Measurements from ENCODE around the gene UFSP1.
"Not testable (repeated sequence)": the region's sequence is repeated elsewhere in the genome, so short reads cannot be mapped to it uniquely, and the experiment has no call there.

The UFSP1 gene

DNA sequence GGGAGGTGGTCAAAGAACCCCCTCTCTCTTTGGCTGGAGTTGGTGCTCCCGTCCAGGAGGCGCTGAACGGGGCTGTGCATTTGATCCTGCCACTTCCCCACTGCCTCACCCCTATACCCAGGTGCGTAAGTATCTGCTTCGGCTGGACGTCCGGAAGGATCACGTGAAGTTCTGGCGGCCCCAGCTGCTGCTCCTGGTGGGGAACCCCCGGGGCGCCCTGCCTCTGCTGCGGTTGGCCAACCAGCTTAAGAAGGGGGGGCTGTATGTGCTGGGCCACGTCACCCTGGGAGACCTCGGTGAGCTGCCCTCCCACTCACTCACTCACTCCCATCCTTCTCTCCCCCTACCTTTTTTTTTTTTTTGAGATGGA lies 27.9 kb downstream of the UFSP1 start:
- H3K27ac Mint-ChIP-seq = no peak overlapping the region
- no peaks in the 10 kb centered on the region for H3K27me3 Mint-ChIP-seq
- H3K36me3 Mint-ChIP-seq (ENCODE audit: low read depth) = peaks cover 14% of the 10 kb centered on the region
- ATAC-seq = no peak
- H3K4me3 Mint-ChIP-seq = no peak overlapping the region
- H3K9me3 Mint-ChIP-seq = no peaks in the 10 kb centered on the region
- peaks cover 6% of the 10 kb centered on the region for H3K4me1 Mint-ChIP-seq
- DNase-seq = no peak

DNA sequence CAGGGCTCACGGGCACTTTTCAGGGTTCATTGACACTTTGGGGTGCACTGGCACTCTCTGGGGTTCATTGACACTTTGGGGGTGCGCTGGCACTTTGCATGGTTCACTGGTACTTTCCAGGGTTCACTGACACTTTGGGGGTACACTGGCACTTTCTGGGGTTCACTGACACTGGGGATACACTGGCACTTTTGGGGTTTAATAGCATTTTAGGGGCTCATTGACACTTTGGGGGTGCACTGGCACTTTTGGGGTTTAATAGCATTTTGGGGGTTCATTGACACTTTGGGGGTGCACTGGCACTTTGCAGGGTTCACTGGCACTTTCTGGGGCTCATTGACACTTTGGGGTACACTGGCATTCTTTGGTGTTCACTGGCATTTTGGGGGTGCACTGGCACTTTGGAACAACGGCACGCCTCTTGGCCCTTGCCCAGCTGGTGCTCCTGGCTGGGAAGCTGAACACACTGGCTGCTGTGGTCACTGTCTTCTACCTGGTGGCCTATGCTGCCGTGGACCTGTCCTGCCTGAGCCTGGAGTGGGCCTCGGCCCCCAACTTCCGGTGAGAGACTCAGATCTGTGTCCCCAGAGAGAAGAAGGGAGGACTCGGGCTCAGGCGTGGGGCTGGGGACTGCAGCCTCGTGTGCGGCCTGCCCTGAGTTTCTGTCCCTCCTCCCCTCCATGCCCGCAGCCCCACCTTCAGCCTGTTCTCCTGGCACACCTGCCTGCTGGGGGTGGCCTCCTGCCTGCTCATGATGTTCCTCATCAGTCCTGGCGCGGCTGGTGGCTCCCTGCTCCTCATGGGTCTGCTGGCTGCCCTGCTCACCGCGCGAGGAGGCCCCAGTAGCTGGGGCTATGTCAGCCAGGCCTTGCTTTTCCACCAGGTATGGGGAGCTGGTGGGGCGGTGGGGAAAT lies 28.6 kb downstream of the UFSP1 start:
- Mint-ChIP-seq H3K36me3 (ENCODE audit: low read depth) (peaks cover 14% of the 10 kb centered on the region), H3K27ac (no peak overlapping the region)

DNA sequence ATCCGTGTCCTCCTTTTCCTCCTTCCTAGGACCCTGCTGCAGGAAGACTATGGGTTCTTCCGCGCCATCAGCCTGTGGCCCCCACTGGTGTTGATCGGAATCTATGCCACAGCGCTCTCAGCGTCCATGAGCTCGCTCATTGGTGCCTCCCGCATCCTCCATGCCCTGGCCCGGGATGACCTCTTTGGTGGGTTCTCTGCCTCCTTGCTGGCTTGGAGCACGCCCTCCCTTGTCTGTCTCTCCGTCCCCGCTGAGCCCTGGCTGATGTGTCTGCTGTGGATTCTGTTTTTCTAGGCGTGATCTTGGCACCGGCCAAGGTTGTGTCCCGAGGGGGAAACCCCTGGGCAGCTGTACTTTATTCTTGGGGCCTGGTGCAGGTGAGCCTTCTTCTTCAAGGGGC lies 29.7 kb downstream of the UFSP1 start:
- Mint-ChIP-seq H3K4me1 (no peaks in the 10 kb centered on the region), H3K9me3 (no peaks in the 10 kb centered on the region), H3K4me3 (no peak overlapping the region), H3K36me3 (ENCODE audit: low read depth) (peaks cover 14% of the 10 kb centered on the region), H3K27me3 (no peaks in the 10 kb centered on the region), H3K27ac (no peak overlapping the region)
- no peak for ATAC-seq
- no peak for DNase-seq

More for the DNA sequence above, 28.6 kb downstream of the UFSP1 start:
- no peak for DNase-seq
- Mint-ChIP-seq H3K4me1 (peaks cover 2% of the 10 kb centered on the region), H3K27me3 (no peaks in the 10 kb centered on the region), H3K9me3 (no peaks in the 10 kb centered on the region), H3K4me3 (no peak overlapping the region)
- ATAC-seq = no peak

GRCh38 chr7:100856871-100857282 lies 32.6 kb downstream of the UFSP1 start:
- Mint-ChIP-seq H3K4me3 (no peak overlapping the region), H3K36me3 (ENCODE audit: low read depth) (peaks cover 5% of the 10 kb centered on the region), H3K27ac (no peak overlapping the region), H3K4me1 (peaks cover 9% of the 10 kb centered on the region), H3K27me3 (no peaks in the 10 kb centered on the region), H3K9me3 (no peaks in the 10 kb centered on the region)
- ATAC-seq (no peak), DNase-seq (no peak)

DNA sequence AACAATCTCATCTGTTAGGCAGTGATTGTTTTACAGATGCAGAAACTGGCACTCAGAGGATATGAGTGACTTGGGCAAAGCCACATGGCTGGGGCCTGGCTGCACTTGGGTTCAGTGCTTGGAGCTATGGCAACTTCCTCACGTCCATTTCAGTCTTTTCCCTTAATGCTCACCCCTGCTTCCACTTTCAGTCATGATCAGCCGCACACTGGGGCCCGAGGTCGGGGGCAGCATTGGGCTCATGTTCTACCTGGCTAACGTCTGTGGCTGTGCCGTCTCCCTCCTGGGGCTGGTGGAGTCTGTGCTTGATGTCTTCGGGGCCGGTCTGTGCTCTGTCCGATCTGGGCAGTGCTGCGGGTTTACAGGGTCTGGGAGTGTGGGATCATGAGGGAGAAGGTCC lies 34.0 kb downstream of the UFSP1 start:
- peaks cover 1% of the 10 kb centered on the region for H3K36me3 Mint-ChIP-seq (ENCODE audit: low read depth)
- no peak for DNase-seq
- H3K4me3 Mint-ChIP-seq = no peak overlapping the region
- H3K27me3 Mint-ChIP-seq = no peaks in the 10 kb centered on the region
- no peaks in the 10 kb centered on the region for H3K9me3 Mint-ChIP-seq
- peaks cover 14% of the 10 kb centered on the region for H3K4me1 Mint-ChIP-seq
- no peak overlapping the region for H3K27ac Mint-ChIP-seq
- ATAC-seq = no peak

GRCh38 chr7:100854899-100855298 lies 34.6 kb downstream of the UFSP1 start:
- not testable (repeated sequence) for H3K9me3 Mint-ChIP-seq; H3K27ac Mint-ChIP-seq; H3K36me3 Mint-ChIP-seq (ENCODE audit: low read depth); H3K4me3 Mint-ChIP-seq; DNase-seq; ATAC-seq; H3K27me3 Mint-ChIP-seq
- peaks cover 14% of the 10 kb centered on the region for H3K4me1 Mint-ChIP-seq

DNA sequence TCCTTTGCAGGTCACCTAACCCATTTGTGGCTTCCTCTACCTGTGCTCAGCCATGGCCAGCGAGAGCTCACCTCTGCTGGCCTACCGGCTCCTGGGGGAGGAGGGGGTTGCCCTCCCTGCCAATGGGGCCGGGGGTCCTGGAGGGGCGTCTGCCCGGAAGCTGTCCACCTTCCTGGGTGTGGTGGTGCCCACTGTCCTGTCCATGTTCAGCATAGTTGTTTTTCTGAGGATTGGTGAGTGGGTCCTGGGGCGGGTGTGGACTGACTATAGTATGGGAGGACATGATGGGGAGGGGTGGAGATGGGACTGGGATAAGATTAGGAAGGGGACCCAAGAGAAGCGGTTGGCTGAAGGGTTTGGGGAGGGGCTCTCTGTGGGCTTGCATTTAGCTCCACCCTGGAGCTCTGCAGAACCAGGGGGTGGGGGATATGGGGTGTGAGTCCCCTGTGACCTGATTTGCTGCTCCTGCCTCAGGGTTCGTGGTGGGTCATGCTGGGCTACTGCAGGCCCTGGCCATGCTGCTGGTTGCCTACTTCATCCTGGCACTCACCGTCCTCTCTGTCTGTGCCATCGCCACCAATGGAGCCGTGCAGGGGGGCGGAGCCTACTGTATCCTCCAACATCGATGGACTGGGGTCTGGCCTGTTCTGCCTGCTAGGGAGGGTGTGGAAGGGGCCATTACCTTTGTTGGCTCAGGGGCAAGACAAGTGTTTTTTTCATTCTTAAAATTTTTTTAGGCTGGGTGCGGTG lies 35.2 kb downstream of the UFSP1 start:
- Mint-ChIP-seq H3K4me1 (peaks cover 14% of the 10 kb centered on the region), H3K36me3 (ENCODE audit: low read depth) (no peaks in the 10 kb centered on the region), H3K27me3 (no peaks in the 10 kb centered on the region), H3K4me3 (no peak overlapping the region), H3K27ac (no peak overlapping the region), H3K9me3 (no peaks in the 10 kb centered on the region)
- no peak for DNase-seq
- ATAC-seq = no peak

- H3K9me3 Mint-ChIP-seq = no peaks in the 10 kb centered on the region
- H3K4me3 Mint-ChIP-seq = peak within 1 kb of the TSS; percentile 86
- H3K27me3 Mint-ChIP-seq = no peaks in the 10 kb centered on the region
- DNase-seq = peak; percentile 89
- H3K27ac Mint-ChIP-seq = peak within 1 kb of the TSS; percentile 78
- H3K36me3 Mint-ChIP-seq (ENCODE audit: low read depth) = no peaks in the 10 kb centered on the region
- peak; percentile 98 for ATAC-seq
- peaks cover 14% of the 10 kb centered on the region for H3K4me1 Mint-ChIP-seq
Measured at GRCh38 chr7:100852048-100852872, 37.3 kb downstream of the UFSP1 start, which contains the start of gene SLC12A9. Gene SLC12A9, plus strand, starts transcription at chr7:100852713. Its CDS starts 1,485 bp downstream, at chr7:100854198.

DNA sequence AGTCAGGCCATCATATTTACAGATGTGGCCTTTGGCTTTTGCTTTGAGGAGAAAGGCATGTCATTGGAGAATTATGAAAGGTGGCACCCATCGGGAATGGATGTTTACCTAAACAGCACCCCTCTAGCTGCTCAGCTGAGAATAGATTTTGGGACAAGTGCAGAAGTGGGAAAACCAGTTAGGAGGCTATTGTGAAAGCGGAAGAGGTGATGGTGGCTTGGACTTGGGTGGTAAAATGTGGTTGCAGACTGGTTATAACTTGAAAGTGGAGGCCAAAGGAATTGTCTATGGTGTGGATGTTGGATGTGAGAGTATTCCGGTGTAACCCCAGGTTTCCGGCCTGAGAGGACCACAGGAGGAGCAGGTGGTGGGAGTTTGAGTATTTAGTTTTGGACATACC lies 42.2 kb downstream of the UFSP1 start:
- ATAC-seq (no peak), DNase-seq (no peak)
- Mint-ChIP-seq H3K27ac (no peak overlapping the region), H3K36me3 (ENCODE audit: low read depth) (no peaks in the 10 kb centered on the region), H3K9me3 (no peaks in the 10 kb centered on the region), H3K4me1 (peaks cover 6% of the 10 kb centered on the region), H3K4me3 (no peak overlapping the region), H3K27me3 (no peaks in the 10 kb centered on the region)

- no peaks in the 10 kb centered on the region for H3K9me3 Mint-ChIP-seq
- ATAC-seq (no peak), DNase-seq (no peak)
- H3K4me1 Mint-ChIP-seq = peaks cover 13% of the 10 kb centered on the region
- H3K36me3 Mint-ChIP-seq (ENCODE audit: low read depth) = peaks cover 2% of the 10 kb centered on the region
- no peaks in the 10 kb centered on the region for H3K27me3 Mint-ChIP-seq
- no peak overlapping the region for H3K27ac Mint-ChIP-seq
- H3K4me3 Mint-ChIP-seq = no peak overlapping the region
Measured at GRCh38 chr7:100840470-100841100, 48.9 kb downstream of the UFSP1 start.

DNA sequence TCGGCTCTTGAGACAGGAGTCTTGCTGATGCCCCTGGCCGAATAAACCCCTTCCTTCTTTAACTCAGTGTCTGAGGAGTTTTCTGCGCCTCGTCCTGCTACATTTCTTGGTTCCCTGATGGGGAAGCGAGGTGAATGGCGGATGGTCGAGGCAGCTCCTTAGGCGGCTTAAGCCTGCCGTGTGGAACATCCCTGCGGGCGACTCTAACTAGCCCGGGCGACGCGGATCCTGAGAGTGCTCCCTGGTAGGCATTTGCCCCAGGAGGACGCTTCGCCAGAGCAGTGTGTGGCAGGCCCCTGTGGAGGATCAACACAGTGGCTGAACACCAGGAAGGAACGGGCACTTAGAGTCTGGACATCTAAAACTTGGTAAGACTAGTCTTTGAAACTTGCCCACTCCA lies 50.2 kb downstream of the UFSP1 start:
- Mint-ChIP-seq H3K4me3 (no peak overlapping the region), H3K4me1 (peaks cover 14% of the 10 kb centered on the region), H3K9me3 (no peaks in the 10 kb centered on the region), H3K27me3 (no peaks in the 10 kb centered on the region), H3K27ac (no peak overlapping the region), H3K36me3 (ENCODE audit: low read depth) (peaks cover 2% of the 10 kb centered on the region)
- ATAC-seq (no peak), DNase-seq (no peak)
